Ovary (tissue), 9 donors: ENCODE data around the gene SMPX. TPM values are rescaled to one million over a fixed set of nuclear protein-coding genes. Genes with fewer than 3 reads are reported as not detected.

Experiments
- DNase-seq, 5 donors: peaks; one replicate each; pipeline ENCODE4 v3.0.0-alpha.2; 2019 to 2020
- H3K27ac ChIP-seq, 2 donors: fragments of 200-600 bp; one replicate each; pipeline versions ENCODE4 v1.5.1 to v1.8.0; 2019 to 2022
- H3K27me3 ChIP-seq: fragments of 200-600 bp; one replicate; pipeline ENCODE4 v1.8.0; 2022
- H3K36me3 ChIP-seq: fragments of 200-600 bp; sonication (generic); one replicate; pipeline ENCODE4 v1.5.1; 2019
- H3K4me1 ChIP-seq: one replicate; pipeline ENCODE4 v1.8.1; 2013; ENCODE audit warnings: mild to moderate bottlenecking, moderate library complexity; ENCODE audit not compliant: insufficient read depth
- H3K4me3 ChIP-seq: fragments of 200-600 bp; sonication (generic); one replicate; pipeline ENCODE4 v1.5.1; 2017
- H3K9me3 ChIP-seq, 2 donors: fragments of 200-600 bp in 1 of 2; sonication (generic) in 1 of 2; one replicate each; pipeline versions ENCODE4 v1.5.1 to v1.8.1; 2013 to 2019; ENCODE audit warnings: mild to moderate bottlenecking in 1 of 2, moderate library complexity in 1 of 2
- EP300 ChIP-seq: sonication (generic); formaldehyde crosslinking; IDR thresholded peaks from one replicate; pipeline ENCODE4 v1.6.1; 2017; ENCODE audit warnings: antibody characterized with exemption
- POLR2A ChIP-seq: fragments of 450-650 bp; IDR thresholded peaks from one replicate; pipeline ENCODE4 v1.6.1; 2017; ENCODE audit warnings: antibody characterized with exemption, mild to moderate bottlenecking, moderate library complexity
- WGBS, 3 donors: extraction: QIAGEN DNeasy Blood & Tissue Kit in 1 of 3; methylation state at CpG; one replicate each; pipeline versions ENCODE4 v1.1.5 to v1.1.7; 2013 to 2017; 5-methylcytosine and 5-hydroxymethylcytosine counted together
- intact Hi-C, 4 donors: fragments of 100-400 bp; cut with DNase I; formaldehyde crosslinking; loops; one replicate each; pipeline versions ENCODE4 v1.11.0 to v1.15.1; 2022 to 2023
- polyA plus RNA-seq, 2 donors: library from polyadenylated mRNA; stranded (reverse); fragments of 200-250 nt in 1 of 2; fragments of 350-450 nt in 1 of 2; fragmentation: Illumina TruSeq in 1 of 2; extraction: RNeasy Lipid Tissue Mini Kit (QIAGEN cat#74804) in 1 of 2; gene quantifications; one replicate each; pipeline ENCODE4 v1.2.3, GENCODE V29; 2013 to 2014
- total RNA-seq, 7 donors: library from RNA; depleted of rRNA in 2 of 7; stranded (reverse); fragments of >200 nt in 2 of 7; fragmentation: NEBNext Ultra II Directional in 3 of 7; extraction: Animal tissue kit (Norgen Biotek cat#: 25700) in 3 of 7; gene quantifications; one replicate each; pipeline versions ENCODE4 v1.1.0 to v1.2.4, GENCODE V29; 2016 to 2023
- TF ChIP-seq, protein P1 (sequence below), 3 donors: fragments of 450-650 bp in 2 of 3; fragments of 200-600 bp in 1 of 3; IDR thresholded peaks; one replicate each; pipeline versions ENCODE4 v1.5.1 to v1.8.0; 2016 to 2022; ENCODE audit warnings: antibody characterized with exemption in 3 of 3, mild to moderate bottlenecking in 1 of 3
- donor health status: DM: no; HTN: no; CAD: no; lungs with moderate emphysema.
- donor health status: DM: no; HTN: no; CAD: no.
- donor health status: Bipolar disorder and iron deficiency.
- donor health status: DM: yes; HTN: yes; CAD: no.
- donor health status: DM: no; HTN: no; CAD: no.
- donor health status: DM: yes; HTN: yes; CAD: no.

Gene SMPX
- total and polyA plus RNA-seq, 9 donors, result 0.43 to 1.4 (median 0.64) TPM; not detected in 1

DNA sequence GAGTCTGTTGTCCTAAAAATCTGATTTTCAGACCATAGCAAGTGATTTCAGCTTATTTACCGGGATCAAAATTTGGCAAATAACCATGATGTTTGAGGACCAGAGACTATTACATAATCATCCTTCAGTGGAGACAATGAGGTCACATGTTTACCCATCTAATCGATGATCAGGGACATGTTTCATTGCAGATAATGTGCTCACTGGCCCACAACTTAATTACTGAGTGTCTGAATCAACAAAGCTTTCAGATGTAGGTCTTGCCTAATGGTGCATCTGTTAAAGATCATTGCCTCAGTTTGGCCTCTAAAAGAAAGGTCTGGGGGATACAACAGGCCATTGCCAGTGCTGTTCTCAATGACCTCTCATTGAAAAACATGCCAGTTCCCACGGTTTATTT lies 56.9 kb downstream of the SMPX start:
- Histone ChIP-seq H3K27me3 (no peaks in the 10 kb centered on the region), H3K27ac (no peak overlapping the region), H3K36me3 (no peaks in the 10 kb centered on the region), H3K4me3 (no peak overlapping the region), H3K9me3 (no peaks in the 10 kb centered on the region), H3K4me1 (no peaks in the 10 kb centered on the region)
- intact Hi-C loops, result no loop called here
- 53 to 62% (median 56%) methylated on average over 3 of the region's 3 CpGs for WGBS, 3 donors
- TF ChIP-seq EP300 (no peak), POLR2A (no peak)
- TF ChIP-seq, protein P1, sequence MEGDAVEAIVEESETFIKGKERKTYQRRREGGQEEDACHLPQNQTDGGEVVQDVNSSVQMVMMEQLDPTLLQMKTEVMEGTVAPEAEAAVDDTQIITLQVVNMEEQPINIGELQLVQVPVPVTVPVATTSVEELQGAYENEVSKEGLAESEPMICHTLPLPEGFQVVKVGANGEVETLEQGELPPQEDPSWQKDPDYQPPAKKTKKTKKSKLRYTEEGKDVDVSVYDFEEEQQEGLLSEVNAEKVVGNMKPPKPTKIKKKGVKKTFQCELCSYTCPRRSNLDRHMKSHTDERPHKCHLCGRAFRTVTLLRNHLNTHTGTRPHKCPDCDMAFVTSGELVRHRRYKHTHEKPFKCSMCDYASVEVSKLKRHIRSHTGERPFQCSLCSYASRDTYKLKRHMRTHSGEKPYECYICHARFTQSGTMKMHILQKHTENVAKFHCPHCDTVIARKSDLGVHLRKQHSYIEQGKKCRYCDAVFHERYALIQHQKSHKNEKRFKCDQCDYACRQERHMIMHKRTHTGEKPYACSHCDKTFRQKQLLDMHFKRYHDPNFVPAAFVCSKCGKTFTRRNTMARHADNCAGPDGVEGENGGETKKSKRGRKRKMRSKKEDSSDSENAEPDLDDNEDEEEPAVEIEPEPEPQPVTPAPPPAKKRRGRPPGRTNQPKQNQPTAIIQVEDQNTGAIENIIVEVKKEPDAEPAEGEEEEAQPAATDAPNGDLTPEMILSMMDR (IDR thresholded peaks at IDR 0.05), result no peak
- DNase-seq, result no peak

DNA sequence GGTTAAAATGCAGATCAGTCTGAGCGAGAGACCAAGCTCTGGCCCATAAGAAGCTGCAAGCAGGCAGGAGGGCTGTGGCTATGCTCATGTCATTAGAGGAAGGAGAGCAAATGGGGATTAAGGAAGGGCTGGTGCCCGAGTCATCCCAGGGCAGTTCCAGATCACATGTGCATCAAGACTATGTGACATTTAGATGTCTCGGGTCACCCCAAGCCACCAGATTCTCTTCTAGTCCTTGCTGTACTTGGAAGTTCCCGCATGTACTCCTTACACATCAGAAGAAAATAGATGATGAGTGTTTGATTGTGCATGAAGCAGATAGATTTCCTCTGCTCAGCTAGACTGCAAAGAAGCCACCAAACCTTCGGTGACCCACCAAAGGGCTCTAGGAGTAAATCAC lies 57.6 kb downstream of the SMPX start:
- no peaks in the 10 kb centered on the region for H3K36me3 ChIP-seq
- no peak for DNase-seq
- no peak for TF ChIP-seq POLR2A
- TF ChIP-seq, protein P1 (IDR thresholded peaks at IDR 0.05), result no peak
- no peak for TF ChIP-seq EP300
- H3K27ac ChIP-seq, result no peak overlapping the region
- WGBS, 3 donors, result 73 to 79% (median 76%) methylated on average over 5 of the region's 5 CpGs
- no peaks in the 10 kb centered on the region for H3K27me3 ChIP-seq
- no peaks in the 10 kb centered on the region for H3K4me1 ChIP-seq
- intact Hi-C loops, result no loop called here
- no peaks in the 10 kb centered on the region for H3K9me3 ChIP-seq
- no peak overlapping the region for H3K4me3 ChIP-seq

DNA sequence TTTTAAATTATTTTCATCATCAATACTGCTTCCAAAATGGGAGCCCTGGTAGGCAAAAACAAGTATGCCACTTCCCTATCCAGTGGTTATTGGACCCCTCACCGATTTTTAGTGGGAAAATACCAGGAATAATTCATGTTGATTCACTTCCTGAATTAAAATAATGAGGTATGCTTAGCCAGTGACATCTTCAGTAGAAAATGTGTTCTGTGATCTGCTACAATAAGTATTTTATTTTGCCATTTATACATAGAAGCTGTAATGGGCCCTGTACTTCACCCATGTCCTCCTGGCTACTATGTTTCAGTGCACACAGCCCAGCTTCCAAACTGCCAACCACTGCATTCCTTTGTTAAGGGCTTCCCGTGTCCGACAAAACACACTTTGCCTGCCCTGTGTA lies 58.8 kb downstream of the SMPX start:
- H3K27me3 ChIP-seq, result no peaks in the 10 kb centered on the region
- WGBS, 3 donors, result 64 to 69% (median 65%) methylated on average over 3 of the region's 3 CpGs
- TF ChIP-seq POLR2A (no peak), EP300 (no peak)
- TF ChIP-seq, protein P1 (IDR thresholded peaks at IDR 0.05), result no peak
- DNase-seq, result no peak
- H3K4me1 ChIP-seq, result no peaks in the 10 kb centered on the region
- H3K4me3 ChIP-seq, result no peak overlapping the region
- no peaks in the 10 kb centered on the region for H3K9me3 ChIP-seq
- no peak overlapping the region for H3K27ac ChIP-seq
- intact Hi-C loops, result no loop called here
- H3K36me3 ChIP-seq, result no peaks in the 10 kb centered on the region

DNA sequence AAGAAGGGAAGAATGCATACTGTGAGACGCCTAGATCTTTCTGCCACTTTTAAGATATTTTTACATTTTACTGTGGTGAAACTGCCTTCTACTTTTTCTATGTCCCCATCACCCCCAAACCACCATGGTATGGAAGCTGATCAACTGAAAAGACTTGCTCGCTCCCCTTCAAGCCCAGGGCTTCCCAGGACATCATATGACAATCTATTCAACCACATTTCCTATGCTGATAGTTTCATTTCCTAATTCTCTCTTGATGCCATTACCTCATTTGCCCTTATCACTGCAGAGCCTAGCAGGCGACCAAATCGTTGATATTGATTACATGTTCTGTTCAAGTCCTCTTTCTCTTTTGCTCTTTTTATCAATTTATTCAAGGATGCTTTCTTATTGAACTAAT lies 59.6 kb downstream of the SMPX start:
- H3K36me3 ChIP-seq, result no peaks in the 10 kb centered on the region
- H3K27me3 ChIP-seq, result no peaks in the 10 kb centered on the region
- no peaks in the 10 kb centered on the region for H3K9me3 ChIP-seq
- no peak for DNase-seq
- intact Hi-C loops, result no loop called here
- WGBS, 3 donors, result 61 to 69% (median 68%) methylated on average over 4 of the region's 4 CpGs
- no peak for TF ChIP-seq POLR2A
- TF ChIP-seq, protein P1 (IDR thresholded peaks at IDR 0.05), result no peak
- TF ChIP-seq EP300, result no peak
- no peaks in the 10 kb centered on the region for H3K4me1 ChIP-seq
- no peak overlapping the region for H3K4me3 ChIP-seq
- no peak overlapping the region for H3K27ac ChIP-seq
